ENCODE measurements around the gene CDH4. TPM values are rescaled to one million over a fixed set of nuclear protein-coding genes. Genes with fewer than 3 reads are reported as not detected.

CDH4 gene
- total RNA-seq, 1 experiment from 2014 or later, result not detected

DNA sequence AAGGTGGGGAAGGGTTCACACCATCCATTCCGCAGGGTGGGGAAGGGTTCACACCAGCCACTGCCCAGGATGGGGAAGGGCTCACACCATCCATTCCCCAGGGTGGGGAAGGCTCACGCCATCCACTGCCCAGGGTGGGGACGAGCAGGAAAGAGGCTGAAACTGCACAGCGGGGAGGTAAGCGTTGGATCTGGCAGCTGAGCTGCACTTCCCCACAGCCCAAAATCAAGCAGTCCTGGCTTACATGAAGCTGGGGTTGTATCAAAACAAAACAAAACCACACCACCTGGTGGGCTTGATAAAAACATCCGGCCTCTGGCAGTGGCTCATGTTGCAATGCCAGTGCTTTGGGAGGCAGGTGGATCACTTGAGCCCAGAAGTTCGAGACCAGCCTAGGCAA is 545.1 kb downstream of the CDH4 start:
- no peak overlapping the region for H2AFZ ChIP-seq (ENCODE audit: low read length)
- no peak overlapping the region for H3K9ac ChIP-seq (ENCODE audit: low read length)
- no peaks in the 10 kb centered on the region for H3K9me3 ChIP-seq (ENCODE audit: low read length)
- no peak for DNase-seq
- H3K4me2 ChIP-seq (ENCODE audit: low read depth, low read length, poor library complexity, severe bottlenecking), result no peak overlapping the region
- H3K9me2 ChIP-seq (replicated peaks; ENCODE audit: insufficient read depth, low read length), result no peaks in the 10 kb centered on the region
- no peak overlapping the region for H3K4me3 ChIP-seq (ENCODE audit: low read length)
- peaks cover 27% of the 10 kb centered on the region for H3K4me1 ChIP-seq (ENCODE audit: low read length)
- no peaks in the 10 kb centered on the region for H3K36me3 ChIP-seq (ENCODE audit: insufficient read depth, low read length)
- no peak overlapping the region for H3K27ac ChIP-seq (ENCODE audit: low read length)
- H3K79me2 ChIP-seq (ENCODE audit: low read length), result no peaks in the 10 kb centered on the region
- peaks cover 47% of the 10 kb centered on the region; the same call in 1 of the 2 replicates for H4K20me1 ChIP-seq (ENCODE audit: insufficient read depth, low read depth, low read length)
- no peaks in the 10 kb centered on the region for H3K27me3 ChIP-seq (ENCODE audit: low read length)

DNA sequence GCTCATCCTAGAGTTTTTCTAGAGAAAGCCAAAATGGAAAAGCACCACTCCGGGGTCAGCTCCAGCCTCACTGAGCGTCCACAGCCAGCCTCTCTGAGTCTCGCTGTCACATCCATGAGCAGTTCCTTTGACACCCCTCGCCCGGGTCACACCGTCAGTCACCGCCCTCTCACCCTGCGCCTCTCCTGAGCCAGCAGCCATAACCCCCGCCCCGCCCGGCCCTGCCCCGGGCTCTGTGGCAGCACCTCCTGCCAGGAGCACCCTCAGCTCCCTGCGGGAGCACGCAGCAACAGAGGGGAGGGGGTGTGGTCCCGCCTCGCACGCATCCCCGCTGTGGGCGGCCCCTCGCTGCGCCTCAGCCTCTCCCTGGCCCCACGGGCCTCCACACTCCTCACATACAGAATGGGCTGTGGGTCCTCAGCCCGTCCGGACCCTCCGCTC is 545.9 kb downstream of the CDH4 start:
- Histone ChIP-seq H3K4me1 (ENCODE audit: low read length) (peaks cover 27% of the 10 kb centered on the region), H3K27me3 (ENCODE audit: low read length) (no peaks in the 10 kb centered on the region), H3K27ac (ENCODE audit: low read length) (no peak overlapping the region), H3K36me3 (ENCODE audit: insufficient read depth, low read length) (no peaks in the 10 kb centered on the region), H3K4me2 (ENCODE audit: low read depth, low read length, poor library complexity, severe bottlenecking) (no peak overlapping the region), H2AFZ (ENCODE audit: low read length) (no peak overlapping the region), H3K9ac (ENCODE audit: low read length) (no peak overlapping the region), H3K9me3 (ENCODE audit: low read length) (no peaks in the 10 kb centered on the region), H3K79me2 (ENCODE audit: low read length) (no peaks in the 10 kb centered on the region), H3K4me3 (ENCODE audit: low read length) (no peak overlapping the region), H4K20me1 (ENCODE audit: insufficient read depth, low read depth, low read length) (peaks cover 49% of the 10 kb centered on the region; the same call in 1 of the 2 replicates), H3K9me2 (replicated peaks; ENCODE audit: insufficient read depth, low read length) (no peaks in the 10 kb centered on the region)
- DNase-seq, result no peak

DNA sequence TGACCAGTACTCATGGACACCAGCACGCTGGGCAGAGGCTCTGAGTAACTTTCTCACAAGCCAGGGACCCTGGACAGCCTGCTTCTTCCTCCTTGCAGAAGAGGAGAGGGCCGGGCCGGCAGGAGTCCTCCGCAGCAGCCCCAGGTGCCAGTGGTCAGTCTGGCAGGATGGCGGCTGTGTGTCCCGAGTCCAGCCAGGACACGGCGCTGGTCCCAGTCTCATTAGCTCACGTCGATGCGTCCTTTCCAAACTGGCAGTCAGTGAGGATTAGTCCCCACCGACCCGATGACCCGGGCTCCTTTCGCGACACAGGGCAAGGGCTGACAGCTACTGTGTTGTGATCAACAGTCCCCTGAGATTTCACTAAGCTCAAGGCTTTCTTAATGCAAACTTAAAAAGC is 546.6 kb downstream of the CDH4 start:
- Histone ChIP-seq H3K9ac (ENCODE audit: low read length) (no peak overlapping the region), H4K20me1 (ENCODE audit: insufficient read depth, low read depth, low read length) (peaks cover 52% of the 10 kb centered on the region; the same call in 1 of the 2 replicates), H2AFZ (ENCODE audit: low read length) (no peak overlapping the region), H3K27ac (ENCODE audit: low read length) (no peak overlapping the region), H3K4me3 (ENCODE audit: low read length) (no peak overlapping the region), H3K9me3 (ENCODE audit: low read length) (no peaks in the 10 kb centered on the region), H3K27me3 (ENCODE audit: low read length) (no peaks in the 10 kb centered on the region), H3K36me3 (ENCODE audit: insufficient read depth, low read length) (no peaks in the 10 kb centered on the region), H3K4me1 (ENCODE audit: low read length) (peaks cover 27% of the 10 kb centered on the region), H3K79me2 (ENCODE audit: low read length) (no peaks in the 10 kb centered on the region), H3K9me2 (replicated peaks; ENCODE audit: insufficient read depth, low read length) (no peaks in the 10 kb centered on the region), H3K4me2 (ENCODE audit: low read depth, low read length, poor library complexity, severe bottlenecking) (peak overlapping the region; percentile 70)
- no peak for DNase-seq

DNA sequence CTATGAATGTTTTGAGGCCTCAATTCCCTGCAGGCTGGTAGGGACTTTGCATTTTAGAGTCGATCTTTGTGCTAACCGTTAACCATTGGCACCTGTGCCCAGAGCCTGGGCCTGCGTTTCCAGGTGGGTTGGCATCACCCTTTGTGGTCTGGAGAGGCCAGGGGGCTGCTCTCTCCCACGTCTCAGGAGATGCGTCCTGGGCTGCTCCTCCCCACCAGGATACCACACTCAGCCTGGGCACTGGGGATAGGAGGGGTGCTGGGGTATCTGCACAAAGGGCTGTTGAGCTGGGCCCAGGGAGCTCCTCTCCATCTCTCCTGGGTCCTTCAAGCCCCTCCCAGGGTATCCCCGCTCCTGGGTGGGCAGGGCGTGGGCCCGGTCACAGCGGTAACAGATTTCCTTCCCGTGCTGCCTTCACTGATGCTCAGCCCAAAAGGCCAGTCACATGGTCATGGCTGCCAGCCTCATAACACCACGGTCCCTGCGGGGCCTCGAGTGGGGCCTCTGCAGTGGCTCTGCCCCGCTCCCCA is 547.4 kb downstream of the CDH4 start:
- Histone ChIP-seq H2AFZ (ENCODE audit: low read length) (no peak overlapping the region), H3K4me3 (ENCODE audit: low read length) (peak overlapping the region; percentile 32), H3K9ac (ENCODE audit: low read length) (0 out of 2 replicates have a peak overlapping the region, but pooled peaks have one; percentile 28), H4K20me1 (ENCODE audit: insufficient read depth, low read depth, low read length) (peaks cover 59% of the 10 kb centered on the region; the same call in 1 of the 2 replicates), H3K27me3 (ENCODE audit: low read length) (no peaks in the 10 kb centered on the region), H3K4me2 (ENCODE audit: low read depth, low read length, poor library complexity, severe bottlenecking) (peak overlapping the region; percentile 70), H3K79me2 (ENCODE audit: low read length) (no peaks in the 10 kb centered on the region), H3K27ac (ENCODE audit: low read length) (no peak overlapping the region; the same call in 1 of the 2 replicates), H3K4me1 (ENCODE audit: low read length) (peaks cover 27% of the 10 kb centered on the region), H3K36me3 (ENCODE audit: insufficient read depth, low read length) (no peaks in the 10 kb centered on the region), H3K9me2 (replicated peaks; ENCODE audit: insufficient read depth, low read length) (no peaks in the 10 kb centered on the region), H3K9me3 (ENCODE audit: low read length) (no peaks in the 10 kb centered on the region)
- no peak for DNase-seq

DNA sequence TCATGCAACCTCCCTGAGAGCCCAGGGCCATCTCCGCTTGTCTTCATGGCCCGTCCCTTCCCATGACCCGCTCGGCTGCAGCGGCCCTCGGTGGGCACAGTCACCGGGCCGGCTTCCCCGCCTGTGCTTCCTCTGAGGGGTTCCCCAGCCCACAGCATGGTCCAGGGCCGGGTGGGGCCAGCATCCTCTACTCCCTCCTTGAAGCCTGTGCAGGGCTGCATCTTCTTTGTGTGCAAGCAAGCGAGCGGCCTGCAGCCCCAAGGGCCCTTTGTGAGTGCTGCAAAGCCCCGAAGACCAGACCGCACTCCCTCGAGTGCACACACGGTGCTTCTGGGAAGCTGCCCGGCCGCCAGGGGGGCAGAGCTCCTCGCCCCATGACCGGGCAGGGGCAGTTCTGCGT is 547.9 kb downstream of the CDH4 start:
- Histone ChIP-seq H3K36me3 (ENCODE audit: insufficient read depth, low read length) (no peaks in the 10 kb centered on the region), H3K4me3 (ENCODE audit: low read length) (peak overlapping the region; percentile 32; the same call in 1 of the 2 replicates), H3K27me3 (ENCODE audit: low read length) (no peaks in the 10 kb centered on the region), H3K4me1 (ENCODE audit: low read length) (peaks cover 27% of the 10 kb centered on the region), H3K9ac (ENCODE audit: low read length) (0 out of 2 replicates have a peak overlapping the region, but pooled peaks have one; percentile 28), H3K9me3 (ENCODE audit: low read length) (no peaks in the 10 kb centered on the region), H2AFZ (ENCODE audit: low read length) (no peak overlapping the region), H3K79me2 (ENCODE audit: low read length) (no peaks in the 10 kb centered on the region), H3K27ac (ENCODE audit: low read length) (no peak overlapping the region; the same call in 1 of the 2 replicates), H4K20me1 (ENCODE audit: insufficient read depth, low read depth, low read length) (peaks cover 62% of the 10 kb centered on the region; the same call in 1 of the 2 replicates), H3K9me2 (replicated peaks; ENCODE audit: insufficient read depth, low read length) (no peaks in the 10 kb centered on the region), H3K4me2 (ENCODE audit: low read depth, low read length, poor library complexity, severe bottlenecking) (peak overlapping the region; percentile 70)
- DNase-seq, result peak; percentile 85

DNA sequence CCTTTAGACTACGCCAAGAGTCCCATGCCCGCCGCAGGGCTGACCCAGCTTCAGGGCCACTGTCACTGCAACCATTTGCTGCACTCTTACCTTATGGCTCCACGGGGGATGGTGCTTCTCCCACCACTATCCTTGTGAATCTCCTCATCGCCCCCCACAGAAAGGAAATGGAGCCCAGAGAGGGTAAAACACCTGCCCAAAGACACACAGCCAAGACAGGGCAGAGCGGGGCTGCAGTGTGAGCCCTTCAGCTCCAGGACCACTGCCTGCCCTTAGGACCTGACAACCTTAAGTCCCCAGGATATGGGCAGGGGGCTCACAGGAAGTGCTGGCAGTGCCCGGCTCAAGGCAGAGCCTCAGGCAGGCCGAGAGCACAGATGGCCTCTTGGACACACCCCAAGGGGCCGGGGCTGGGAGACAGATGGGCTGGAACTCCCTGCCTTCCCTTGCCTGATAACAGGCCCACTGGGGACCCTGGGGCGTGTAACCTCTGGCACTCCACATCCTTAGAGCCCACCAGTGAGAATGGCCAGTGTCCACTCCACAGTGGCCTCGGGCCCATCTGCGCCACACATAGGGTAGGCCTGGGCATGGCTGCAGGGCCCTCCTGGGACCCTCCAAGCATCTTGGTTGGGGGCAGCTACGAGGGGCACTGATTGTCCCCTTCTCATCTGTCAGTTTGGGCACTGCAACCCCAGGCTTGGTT is 548.5 kb downstream of the CDH4 start:
- Histone ChIP-seq H3K9ac (ENCODE audit: low read length) (no peak overlapping the region), H4K20me1 (ENCODE audit: insufficient read depth, low read depth, low read length) (peaks cover 63% of the 10 kb centered on the region; the same call in 1 of the 2 replicates), H3K27ac (ENCODE audit: low read length) (no peak overlapping the region), H3K36me3 (ENCODE audit: insufficient read depth, low read length) (no peaks in the 10 kb centered on the region), H3K4me1 (ENCODE audit: low read length) (peaks cover 27% of the 10 kb centered on the region), H3K9me2 (replicated peaks; ENCODE audit: insufficient read depth, low read length) (no peaks in the 10 kb centered on the region), H2AFZ (ENCODE audit: low read length) (no peak overlapping the region), H3K4me2 (ENCODE audit: low read depth, low read length, poor library complexity, severe bottlenecking) (peak overlapping the region; percentile 70), H3K79me2 (ENCODE audit: low read length) (no peaks in the 10 kb centered on the region), H3K27me3 (ENCODE audit: low read length) (no peaks in the 10 kb centered on the region), H3K9me3 (ENCODE audit: low read length) (no peaks in the 10 kb centered on the region), H3K4me3 (ENCODE audit: low read length) (peak overlapping the region; percentile 12; the same call in 1 of the 2 replicates)
- DNase-seq, result no peak

DNA sequence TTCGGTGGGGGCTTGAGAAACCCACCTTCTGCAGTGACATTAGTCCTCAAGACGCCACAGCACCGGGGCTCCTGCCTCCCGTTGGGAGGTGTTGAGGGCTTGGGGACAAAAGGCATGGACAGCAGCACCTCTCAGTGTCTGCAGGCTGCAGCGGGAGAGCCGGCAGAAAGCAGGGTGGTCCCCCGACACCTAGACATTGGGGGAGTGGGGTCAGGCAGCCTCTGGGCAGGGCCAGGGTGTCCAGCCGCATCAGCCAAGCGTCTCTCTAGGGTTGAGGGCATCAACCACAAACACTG is 549.0 kb downstream of the CDH4 start:
- H3K4me3 ChIP-seq (ENCODE audit: low read length), result no peak overlapping the region
- no peak overlapping the region for H3K27ac ChIP-seq (ENCODE audit: low read length)
- no peaks in the 10 kb centered on the region for H3K36me3 ChIP-seq (ENCODE audit: insufficient read depth, low read length)
- H3K27me3 ChIP-seq (ENCODE audit: low read length), result no peaks in the 10 kb centered on the region
- no peak for DNase-seq
- no peak overlapping the region for H3K9ac ChIP-seq (ENCODE audit: low read length)
- H4K20me1 ChIP-seq (ENCODE audit: insufficient read depth, low read depth, low read length), result peaks cover 62% of the 10 kb centered on the region; the same call in 1 of the 2 replicates
- H3K4me2 ChIP-seq (ENCODE audit: low read depth, low read length, poor library complexity, severe bottlenecking), result no peak overlapping the region
- peaks cover 27% of the 10 kb centered on the region for H3K4me1 ChIP-seq (ENCODE audit: low read length)
- H3K9me2 ChIP-seq (replicated peaks; ENCODE audit: insufficient read depth, low read length), result no peaks in the 10 kb centered on the region
- no peaks in the 10 kb centered on the region for H3K79me2 ChIP-seq (ENCODE audit: low read length)
- H3K9me3 ChIP-seq (ENCODE audit: low read length), result no peaks in the 10 kb centered on the region
- H2AFZ ChIP-seq (ENCODE audit: low read length), result no peak overlapping the region

DNA sequence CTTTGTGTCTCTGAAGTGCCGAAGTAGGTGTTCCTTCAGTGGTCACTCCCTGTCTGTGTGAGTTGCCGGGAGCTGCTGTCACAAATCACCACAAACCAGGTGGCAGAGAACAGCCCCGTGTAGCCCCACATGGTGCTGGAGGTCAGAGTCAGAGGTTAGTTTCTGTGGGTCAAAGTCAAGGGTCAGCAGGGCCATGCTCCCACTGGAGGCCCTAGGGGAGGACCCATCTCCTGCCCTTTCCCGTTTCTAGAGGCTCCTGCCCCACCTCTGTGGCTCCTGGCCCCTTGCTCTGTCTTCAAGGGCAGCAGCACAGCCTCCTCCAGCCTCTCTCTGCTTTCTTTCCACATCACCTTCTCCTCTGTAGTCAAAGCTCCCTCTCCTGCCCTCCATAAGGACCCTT is 549.4 kb downstream of the CDH4 start:
- H3K4me2 ChIP-seq (ENCODE audit: low read depth, low read length, poor library complexity, severe bottlenecking), result no peak overlapping the region
- H3K4me3 ChIP-seq (ENCODE audit: low read length), result no peak overlapping the region
- H3K9me3 ChIP-seq (ENCODE audit: low read length), result no peaks in the 10 kb centered on the region
- H3K27ac ChIP-seq (ENCODE audit: low read length), result no peak overlapping the region
- H3K4me1 ChIP-seq (ENCODE audit: low read length), result peaks cover 27% of the 10 kb centered on the region
- no peaks in the 10 kb centered on the region for H3K9me2 ChIP-seq (replicated peaks; ENCODE audit: insufficient read depth, low read length)
- no peaks in the 10 kb centered on the region for H3K79me2 ChIP-seq (ENCODE audit: low read length)
- no peak overlapping the region for H2AFZ ChIP-seq (ENCODE audit: low read length)
- DNase-seq, result no peak
- no peaks in the 10 kb centered on the region for H3K27me3 ChIP-seq (ENCODE audit: low read length)
- H3K9ac ChIP-seq (ENCODE audit: low read length), result no peak overlapping the region
- no peaks in the 10 kb centered on the region for H3K36me3 ChIP-seq (ENCODE audit: insufficient read depth, low read length)
- H4K20me1 ChIP-seq (ENCODE audit: insufficient read depth, low read depth, low read length), result peaks cover 61% of the 10 kb centered on the region; the same call in 1 of the 2 replicates

All from Karpas-422 (cell line).